GM19025 (cell line): ENCODE data around the gene CNGB1.
"Not testable (repeated sequence)": the region's sequence is repeated elsewhere in the genome, so short reads cannot be mapped to it uniquely, and the experiment has no call there.

Source experiments
- ATAC-seq: cut with Tn5 transposase; IDR thresholded peaks from one replicate; pipeline ENCODE4 v1.9.1; 2021; ENCODE audit warnings: mild to moderate bottlenecking, low read depth, moderate library complexity; ENCODE audit not compliant: unreplicated experiment

CNGB1 gene

GRCh38 chr16:57938484-57938883 lies 32.4 kb downstream of the CNGB1 start:
- no peak for ATAC-seq

GRCh38 chr16:57937861-57938260 lies 33.1 kb downstream of the CNGB1 start:
- no peak for ATAC-seq

GRCh38 chr16:57935904-57936303 lies 35.0 kb downstream of the CNGB1 start:
- no peak for ATAC-seq

- ATAC-seq: no peak
Measured at GRCh38 chr16:57930533-57930932, 40.4 kb downstream of the CNGB1 start.

GRCh38 chr16:57929250-57929649 lies 41.7 kb downstream of the CNGB1 start:
- ATAC-seq: no peak

GRCh38 chr16:57926041-57926440 lies 44.9 kb downstream of the CNGB1 start:
- ATAC-seq: no peak

GRCh38 chr16:57925310-57925709 lies 45.6 kb downstream of the CNGB1 start:
- no peak for ATAC-seq

GRCh38 chr16:57924514-57924913 lies 46.4 kb downstream of the CNGB1 start:
- ATAC-seq: no peak

- no peak for ATAC-seq
Measured at GRCh38 chr16:57923841-57924240, 47.1 kb downstream of the CNGB1 start.

- no peak for ATAC-seq
Measured at GRCh38 chr16:57923418-57923817, 47.5 kb downstream of the CNGB1 start.

GRCh38 chr16:57920880-57921229 lies 50.1 kb downstream of the CNGB1 start:
- no peak for ATAC-seq

GRCh38 chr16:57920215-57920879 lies 50.6 kb downstream of the CNGB1 start:
- no peak for ATAC-seq

GRCh38 chr16:57918994-57919393 lies 51.9 kb downstream of the CNGB1 start:
- ATAC-seq: no peak

GRCh38 chr16:57918444-57918843 lies 52.5 kb downstream of the CNGB1 start:
- no peak for ATAC-seq

- not testable (repeated sequence) for ATAC-seq
Measured at GRCh38 chr16:57917929-57918328, 53.0 kb downstream of the CNGB1 start.

- ATAC-seq: not testable (repeated sequence)
Measured at GRCh38 chr16:57917489-57917888, 53.4 kb downstream of the CNGB1 start.

GRCh38 chr16:57916735-57917438 lies 54.0 kb downstream of the CNGB1 start:
- ATAC-seq: no peak

- ATAC-seq: no peak
Measured at GRCh38 chr16:57915811-57916488, 55.0 kb downstream of the CNGB1 start.

- no peak for ATAC-seq
Measured at GRCh38 chr16:57915267-57915666, 55.7 kb downstream of the CNGB1 start.

GRCh38 chr16:57914244-57915173 lies 56.4 kb downstream of the CNGB1 start:
- ATAC-seq: no peak
